Raji (cell line): ENCODE results near the gene COG5.

Experiments used
- POLR2A ChIP-seq: IDR thresholded peaks from 2 replicates; pipeline ENCODE4 v1.6.1; 2011; ENCODE audit warnings: low read depth, low read length, control low read depth; ENCODE audit not compliant: insufficient read depth

COG5 gene

GRCh38 chr7:107277331-107277730 is 286.4 kb downstream of the COG5 start:
- TF ChIP-seq POLR2A, result no peak

GRCh38 chr7:107276220-107276827 is 287.4 kb downstream of the COG5 start:
- TF ChIP-seq POLR2A, result no peak

- TF ChIP-seq POLR2A, result no peak
These were observed 289.2 kb downstream of the COG5 start for GRCh38 chr7:107274506-107274905.

- TF ChIP-seq POLR2A, result no peak
These were observed 293.9 kb downstream of the COG5 start for GRCh38 chr7:107269790-107270189.

GRCh38 chr7:107268594-107268993 is 295.1 kb downstream of the COG5 start:
- TF ChIP-seq POLR2A, result no peak

GRCh38 chr7:107267138-107267537 is 296.6 kb downstream of the COG5 start:
- TF ChIP-seq POLR2A, result no peak

- no peak for TF ChIP-seq POLR2A
These were observed 299.0 kb downstream of the COG5 start for GRCh38 chr7:107264723-107265122.

- TF ChIP-seq POLR2A, result no peak
These were observed 300.9 kb downstream of the COG5 start for GRCh38 chr7:107262857-107263256.

GRCh38 chr7:107258737-107259136 is 305.0 kb downstream of the COG5 start:
- no peak for TF ChIP-seq POLR2A

- TF ChIP-seq POLR2A, result no peak
These were observed 308.1 kb downstream of the COG5 start for GRCh38 chr7:107255602-107256001.

- no peak for TF ChIP-seq POLR2A
These were observed 309.2 kb downstream of the COG5 start for GRCh38 chr7:107254398-107254985.

- no peak for TF ChIP-seq POLR2A
These were observed 310.1 kb downstream of the COG5 start for GRCh38 chr7:107253599-107253998.

- TF ChIP-seq POLR2A, result no peak
These were observed 311.8 kb downstream of the COG5 start for GRCh38 chr7:107251963-107252362.

GRCh38 chr7:107248551-107249316 is 315.0 kb downstream of the COG5 start:
- no peak for TF ChIP-seq POLR2A

- no peak for TF ChIP-seq POLR2A
These were observed 319.1 kb downstream of the COG5 start for GRCh38 chr7:107244613-107245012.

- TF ChIP-seq POLR2A, result no peak
These were observed 321.5 kb downstream of the COG5 start for GRCh38 chr7:107242267-107242666.
